ENCODE results near the gene UGT2B17.

The UGT2B17 gene

GRCh38 chr4:68490826-68491457 lies 85.2 kb downstream of the UGT2B17 start:
- no peak for DNase-seq (ENCODE audit: low read depth in 2 of 3, low spot score in 1 of 3)

GRCh38 chr4:68489338-68489737 lies 86.8 kb downstream of the UGT2B17 start:
- no peak for DNase-seq (ENCODE audit: low read depth in 2 of 3, low spot score in 1 of 3)

Measured in stimulated activated CD4-positive, alpha-beta T cell treated with anti-CD3 and anti-CD28 coated beads, Interleukin-12 subunit alpha, Interleukin-12 subunit beta, amount 100 ng/mL, for 48 hours (primary cell).